ENCODE measurements around the gene MYO1A. TPM values are rescaled to one million over a fixed set of nuclear protein-coding genes. Genes with fewer than 3 reads are reported as not detected.

Gene MYO1A
- total RNA-seq, 1 donor from 2014 or later, result 0.36 TPM

DNA sequence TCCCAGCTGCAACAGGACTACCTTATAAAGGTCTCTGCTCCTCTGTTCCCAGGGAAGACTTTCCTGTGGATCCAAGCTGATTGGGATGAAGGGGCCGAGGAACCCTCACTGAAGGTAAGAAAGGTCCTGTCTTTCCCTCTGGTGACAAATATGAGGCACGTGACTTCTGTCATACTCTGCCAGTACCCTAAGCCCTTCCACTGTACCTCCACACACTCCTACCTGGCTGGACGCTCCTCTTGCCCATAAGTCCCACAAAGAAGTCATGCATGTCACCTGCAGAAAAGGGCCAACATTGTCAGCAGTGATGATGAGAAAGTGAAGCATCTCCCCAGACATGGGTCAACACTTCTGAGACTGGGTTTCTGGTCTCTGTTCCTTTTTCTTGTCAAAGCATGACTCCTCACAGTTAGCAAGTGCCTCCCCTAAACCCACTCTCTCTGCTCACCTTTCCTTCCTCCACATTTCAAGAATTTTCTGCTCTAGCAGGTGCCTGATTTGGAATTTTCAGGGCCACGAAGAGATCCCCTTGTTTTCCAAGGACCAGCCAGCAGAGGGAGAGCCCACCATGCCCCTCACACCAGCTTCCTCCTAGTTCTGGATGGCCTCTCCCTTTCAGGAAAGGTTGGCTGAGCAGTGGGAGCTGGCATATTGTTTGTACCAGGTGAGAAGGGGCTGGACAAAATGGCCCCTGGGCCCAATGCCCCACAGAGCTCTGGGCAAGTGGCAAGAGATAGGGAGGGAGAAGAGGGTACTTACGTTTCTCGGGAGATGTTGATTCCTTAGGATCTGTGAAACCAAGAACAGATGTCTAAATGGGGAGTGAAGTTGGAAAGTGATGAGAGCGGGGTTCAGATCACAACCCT lies 37.1 kb downstream of the MYO1A start:
- Mint-ChIP-seq H3K27ac (ENCODE audit: unreplicated experiment) (no peak overlapping the region), H3K4me1 (ENCODE audit: unreplicated experiment) (peaks cover 54% of the 10 kb centered on the region), H3K4me3 (ENCODE audit: unreplicated experiment) (no peak overlapping the region), H3K9me3 (ENCODE audit: unreplicated experiment) (no peaks in the 10 kb centered on the region), H3K27me3 (ENCODE audit: unreplicated experiment) (peaks cover 13% of the 10 kb centered on the region), H3K36me3 (ENCODE audit: low read depth, unreplicated experiment) (no peaks in the 10 kb centered on the region)
- no peak for DNase-seq (ENCODE audit: low spot score)
- TF ChIP-seq CTCF (IDR thresholded peaks at IDR 0.05; ENCODE audit: unreplicated experiment), result no peak

GRCh38 chr12:57011438-57012424 lies 38.2 kb downstream of the MYO1A start:
- TF ChIP-seq CTCF (IDR thresholded peaks at IDR 0.05; ENCODE audit: unreplicated experiment), result no peak
- H3K4me3 Mint-ChIP-seq (ENCODE audit: unreplicated experiment), result no peak overlapping the region
- H3K36me3 Mint-ChIP-seq (ENCODE audit: low read depth, unreplicated experiment), result peaks cover 3% of the 10 kb centered on the region
- peaks cover 13% of the 10 kb centered on the region for H3K27me3 Mint-ChIP-seq (ENCODE audit: unreplicated experiment)
- no peak overlapping the region for H3K27ac Mint-ChIP-seq (ENCODE audit: unreplicated experiment)
- no peak for DNase-seq (ENCODE audit: low spot score)
- peaks cover 60% of the 10 kb centered on the region for H3K4me1 Mint-ChIP-seq (ENCODE audit: unreplicated experiment)
- no peaks in the 10 kb centered on the region for H3K9me3 Mint-ChIP-seq (ENCODE audit: unreplicated experiment)

DNA sequence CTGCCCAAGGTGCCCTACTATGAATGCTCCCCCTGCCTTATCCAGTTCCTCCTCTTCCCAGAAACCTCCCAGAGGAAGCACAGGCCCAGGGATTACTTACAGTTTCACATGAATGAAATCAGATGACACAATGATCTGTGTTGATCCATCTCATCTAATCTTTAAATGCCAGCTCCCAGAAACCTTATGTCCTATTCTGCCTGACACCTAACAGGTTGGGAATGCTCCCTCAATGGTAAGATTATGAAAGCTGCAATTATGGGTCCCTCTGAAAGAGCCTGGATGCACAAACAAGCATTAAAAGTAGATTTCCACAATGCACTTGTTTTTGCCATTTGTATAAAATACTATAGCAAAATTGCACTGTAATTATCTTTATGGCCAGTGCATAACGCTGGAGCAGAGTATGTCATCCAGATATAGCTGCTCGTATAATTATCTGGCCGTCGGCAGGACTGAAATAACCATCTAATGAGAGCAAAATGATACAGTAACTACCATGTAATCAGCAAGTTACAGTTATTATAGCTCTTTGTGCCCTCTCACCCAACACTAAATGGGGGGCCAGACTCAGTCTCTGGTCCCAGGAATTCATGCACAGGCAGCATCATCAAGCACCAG lies 39.2 kb downstream of the MYO1A start:
- peaks cover 13% of the 10 kb centered on the region for H3K27me3 Mint-ChIP-seq (ENCODE audit: unreplicated experiment)
- no peak overlapping the region for H3K27ac Mint-ChIP-seq (ENCODE audit: unreplicated experiment)
- H3K4me1 Mint-ChIP-seq (ENCODE audit: unreplicated experiment), result peaks cover 61% of the 10 kb centered on the region
- H3K36me3 Mint-ChIP-seq (ENCODE audit: low read depth, unreplicated experiment), result peaks cover 4% of the 10 kb centered on the region
- no peak for TF ChIP-seq CTCF (IDR thresholded peaks at IDR 0.05; ENCODE audit: unreplicated experiment)
- H3K4me3 Mint-ChIP-seq (ENCODE audit: unreplicated experiment), result no peak overlapping the region
- H3K9me3 Mint-ChIP-seq (ENCODE audit: unreplicated experiment), result no peaks in the 10 kb centered on the region
- no peak for DNase-seq (ENCODE audit: low spot score)

DNA sequence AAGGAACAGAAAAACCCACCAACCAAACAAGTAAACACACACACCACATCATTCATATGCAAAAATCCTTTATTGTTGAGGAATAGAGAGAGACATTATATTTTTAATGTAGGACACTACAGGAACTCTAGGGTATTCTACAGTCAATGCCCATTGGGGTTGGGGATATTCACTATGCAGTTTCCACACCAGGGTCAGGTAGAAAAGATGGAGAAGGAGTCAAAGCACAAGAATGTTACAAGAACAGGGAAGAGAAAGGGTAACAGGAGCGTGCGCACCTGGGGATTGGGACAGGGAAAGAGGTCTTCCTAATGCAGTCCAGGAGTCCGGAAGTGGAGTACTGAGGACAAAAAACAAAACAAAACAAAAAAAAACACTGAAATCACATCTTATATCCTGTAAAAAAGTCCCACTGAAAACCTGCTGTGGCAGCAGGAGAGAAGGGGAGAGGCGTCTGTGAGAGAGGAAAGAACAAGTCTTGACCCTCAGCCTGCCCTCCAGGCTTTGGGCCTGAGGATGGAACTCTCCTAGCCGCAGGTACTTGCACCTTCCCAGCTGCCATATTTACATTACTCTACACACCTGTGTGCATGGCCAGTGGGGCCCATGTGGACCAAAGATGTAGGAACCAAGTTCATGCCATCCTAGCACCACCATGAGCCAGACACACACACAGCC lies 39.8 kb downstream of the MYO1A start:
- no peak for DNase-seq (ENCODE audit: low spot score)
- no peak for TF ChIP-seq CTCF (IDR thresholded peaks at IDR 0.05; ENCODE audit: unreplicated experiment)
- H3K36me3 Mint-ChIP-seq (ENCODE audit: low read depth, unreplicated experiment), result peaks cover 4% of the 10 kb centered on the region
- peaks cover 65% of the 10 kb centered on the region for H3K4me1 Mint-ChIP-seq (ENCODE audit: unreplicated experiment)
- H3K9me3 Mint-ChIP-seq (ENCODE audit: unreplicated experiment), result no peaks in the 10 kb centered on the region
- no peak overlapping the region for H3K27ac Mint-ChIP-seq (ENCODE audit: unreplicated experiment)
- H3K4me3 Mint-ChIP-seq (ENCODE audit: unreplicated experiment), result no peak overlapping the region
- peaks cover 13% of the 10 kb centered on the region for H3K27me3 Mint-ChIP-seq (ENCODE audit: unreplicated experiment)
